Renal cortical epithelial cell (primary cell): ENCODE data around the gene KCNJ15. TPM values are rescaled to one million over a fixed set of nuclear protein-coding genes. Genes with fewer than 3 reads are reported as not detected.
"Not testable (repeated sequence)": the region's sequence is repeated elsewhere in the genome, so short reads cannot be mapped to it uniquely, and the experiment has no call there.

ENCODE experiments used
- DNase-seq: peaks from one replicate; pipeline ENCODE4 v3.0.0-alpha.2; 2011; ENCODE audit warnings: low read depth
- total RNA-seq: library from RNA; depleted of rRNA; stranded (reverse); fragments of >200 nt; gene quantifications from 2 replicates; pipeline ENCODE4 v1.2.3, GENCODE V29; 2014

Gene KCNJ15
- total RNA-seq, 1 donor from 2014 or later = 319 TPM

GRCh38 chr21:38244885-38245869, 11.6 kb upstream of the KCNJ15 start:
- peak; percentile 95 for DNase-seq

- DNase-seq = no peak
Observed at GRCh38 chr21:38246511-38246910, 10.3 kb upstream of the KCNJ15 start.

DNA sequence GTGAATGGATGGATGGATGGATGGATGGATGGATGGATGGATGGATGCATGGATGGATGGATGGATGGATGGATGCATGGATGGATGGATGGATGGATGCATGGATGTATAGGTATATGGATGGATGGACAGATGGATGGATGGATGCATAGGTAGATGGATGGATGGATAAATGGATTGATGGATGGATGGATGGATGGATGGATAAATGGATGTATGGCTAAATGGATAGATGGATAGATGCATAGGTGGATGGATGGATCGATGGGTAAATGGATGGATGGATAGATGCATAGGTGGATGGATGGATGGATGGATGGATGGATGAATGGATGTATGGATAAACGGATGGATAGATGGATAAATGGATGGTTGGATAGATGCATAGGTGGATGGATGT, 9.7 kb upstream of the KCNJ15 start:
- not testable (repeated sequence) for DNase-seq

DNA sequence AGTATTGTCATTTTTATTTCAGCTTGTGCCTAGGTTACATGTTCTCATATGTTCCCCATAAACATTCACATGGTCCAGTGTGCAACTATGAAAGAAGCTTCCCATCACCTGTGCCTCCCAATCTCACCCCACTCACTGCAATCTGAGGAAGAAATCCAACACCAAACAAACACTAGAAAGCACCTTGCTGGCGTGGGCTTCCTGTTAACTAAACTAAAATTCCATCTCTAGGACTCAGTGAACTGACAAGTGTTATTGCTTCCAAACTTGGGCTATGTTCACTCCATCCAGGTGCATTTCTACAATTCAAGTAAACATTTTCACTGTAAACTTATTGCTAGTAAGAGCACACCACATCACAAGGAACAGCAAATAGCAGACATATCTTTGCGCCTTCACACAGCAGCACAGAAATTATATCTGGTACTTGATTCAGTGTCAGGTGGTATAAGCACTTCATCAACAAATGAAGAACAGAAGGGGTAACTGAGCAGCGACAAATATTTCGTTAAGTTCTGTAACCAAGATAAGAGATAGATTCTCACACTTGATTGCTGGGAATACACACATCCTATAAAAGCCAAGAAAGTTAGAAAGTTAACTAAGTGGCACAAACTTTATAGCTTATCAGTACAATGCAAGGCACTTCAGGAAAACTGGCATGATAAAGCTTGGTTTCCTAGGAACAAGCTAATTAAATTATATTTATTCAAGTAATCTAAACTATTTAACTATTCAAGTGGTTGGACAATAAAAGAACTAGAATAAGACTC, 8.9 kb upstream of the KCNJ15 start:
- DNase-seq = no peak

DNA sequence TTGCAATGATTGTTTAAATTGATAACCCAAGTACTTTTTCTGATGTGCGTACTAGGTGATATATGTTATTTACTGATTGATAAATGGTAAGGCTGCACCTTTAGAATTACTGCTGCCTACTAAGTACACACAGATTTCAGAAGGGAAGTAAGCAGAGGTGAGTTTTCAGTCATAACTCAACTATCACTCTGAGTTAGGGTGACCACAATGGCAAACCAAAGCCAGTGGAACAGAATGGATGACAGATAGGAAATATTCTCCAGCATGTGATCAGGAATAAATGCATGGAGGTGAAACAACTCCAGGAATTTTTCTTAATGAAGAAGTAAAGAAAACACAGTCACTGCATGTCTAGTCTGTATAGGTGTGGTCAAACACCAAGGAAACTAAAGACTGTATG, 7.5 kb upstream of the KCNJ15 start:
- no peak for DNase-seq

DNA sequence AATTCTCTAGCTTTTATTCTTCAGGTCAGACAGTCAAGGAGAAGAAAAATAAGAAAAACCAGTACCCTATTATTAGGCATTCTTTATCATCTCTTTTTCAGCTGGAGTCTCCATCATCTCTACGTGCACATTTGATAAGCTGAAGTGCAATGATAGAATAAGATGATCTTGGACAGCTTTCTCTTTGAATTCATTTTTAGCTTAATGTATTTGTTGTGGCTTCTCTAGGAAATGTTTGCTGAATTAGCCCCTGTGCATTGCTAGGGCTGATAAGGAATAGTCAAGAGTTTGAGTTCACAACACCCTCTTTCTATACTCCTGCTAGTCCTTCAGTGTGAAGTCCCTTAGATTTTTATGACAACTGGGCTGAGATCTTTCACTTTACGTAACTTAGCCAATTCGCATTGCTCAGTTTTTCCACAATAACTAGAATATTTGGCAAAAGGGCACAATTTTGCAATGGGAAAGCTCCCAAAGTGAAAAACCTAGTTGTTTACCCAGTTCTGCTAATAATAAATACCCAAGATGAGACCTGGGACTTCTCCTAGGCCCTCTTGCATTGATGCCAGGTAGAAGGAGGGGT, 7.0 kb upstream of the KCNJ15 start:
- DNase-seq = no peak

GRCh38 chr21:38250991-38251418, 5.8 kb upstream of the KCNJ15 start:
- DNase-seq = no peak

DNA sequence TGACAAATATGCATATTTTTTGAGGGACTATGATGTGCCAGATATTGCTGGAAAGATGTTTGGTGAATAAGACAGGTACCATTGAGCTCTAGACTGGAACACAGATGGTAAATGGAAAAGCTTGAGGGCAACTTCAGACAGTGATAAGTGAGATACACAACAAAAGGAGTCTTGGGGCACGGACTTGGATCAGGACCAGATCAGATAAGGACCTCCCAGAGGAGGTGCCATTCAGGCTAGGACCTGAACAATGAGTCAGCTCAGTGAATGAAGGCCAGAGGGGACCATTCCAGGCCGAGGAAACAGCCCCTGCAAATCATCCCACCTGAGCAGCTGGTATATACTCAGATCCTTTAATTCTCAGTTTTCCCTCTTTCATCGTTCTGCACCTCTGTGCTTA, 1.8 kb upstream of the KCNJ15 start:
- DNase-seq = no peak

DNA sequence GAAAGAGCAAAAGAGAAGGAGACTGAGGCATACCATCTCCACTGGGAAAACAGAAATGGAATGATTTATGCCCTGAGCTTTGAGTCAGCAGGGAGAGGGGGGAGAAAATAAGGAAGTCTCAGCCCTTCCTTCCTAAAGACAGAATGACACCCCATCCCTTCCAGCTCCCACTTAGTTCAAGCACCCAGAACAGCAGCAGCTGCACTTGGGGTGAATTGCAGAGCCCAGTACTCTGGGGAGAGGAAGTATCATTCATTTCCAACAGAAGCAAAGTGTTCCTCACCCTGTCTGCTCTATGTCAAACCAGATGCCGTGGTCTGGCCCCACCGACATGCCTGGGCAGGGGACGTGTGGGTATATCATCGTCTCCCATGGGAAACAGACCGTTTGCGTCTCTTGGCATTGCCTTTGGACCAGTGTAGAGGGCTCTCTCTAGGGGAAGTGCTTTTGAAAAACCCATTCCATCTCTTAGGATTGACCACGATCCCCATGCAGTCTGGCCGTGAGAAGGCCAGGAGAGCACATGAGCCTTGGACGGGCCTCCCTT, 1.1 kb upstream of the KCNJ15 start:
- no peak for DNase-seq

DNA sequence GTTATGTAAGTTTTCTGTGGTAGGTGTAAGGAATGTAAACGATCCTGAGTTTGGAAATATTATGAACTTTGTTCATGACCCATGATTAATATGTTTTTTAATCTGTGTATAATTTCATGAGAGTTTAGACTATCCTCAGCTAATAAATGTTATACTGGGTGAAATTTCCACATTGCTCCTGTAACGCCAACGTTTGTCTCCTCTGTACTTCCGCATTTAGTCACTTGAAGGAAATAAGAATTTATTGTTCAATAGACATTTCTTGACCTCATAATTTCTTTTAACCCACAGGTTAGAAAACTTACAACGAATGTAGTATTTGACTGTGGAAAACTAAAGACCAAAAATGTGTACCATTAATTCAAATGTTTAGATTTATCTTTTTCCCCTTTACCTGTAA, 876 bp downstream of the KCNJ15 start:
- DNase-seq = no peak

GRCh38 chr21:38258521-38259485, 2.0 kb downstream of the KCNJ15 start:
- peak; percentile 74 for DNase-seq

DNA sequence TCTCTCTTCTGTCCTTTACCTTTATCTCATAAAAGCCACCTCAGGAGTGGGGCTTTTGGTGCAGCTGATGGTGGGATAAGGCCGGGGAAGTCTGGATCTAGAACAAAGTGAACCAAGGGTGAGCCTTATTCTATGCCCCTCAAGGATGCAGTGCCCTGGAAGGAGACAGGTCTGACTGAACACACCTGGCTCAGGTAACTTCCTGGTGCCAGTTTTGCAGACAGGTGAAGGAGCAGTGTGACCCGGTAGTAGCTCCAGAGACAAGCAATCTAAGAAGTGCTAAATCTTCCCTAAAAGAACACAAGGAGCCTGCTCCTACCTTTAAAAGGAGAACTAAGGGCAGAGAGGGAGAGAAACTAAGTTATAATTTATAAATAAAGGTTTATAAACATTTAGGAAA, 2.9 kb downstream of the KCNJ15 start:
- DNase-seq = no peak

DNA sequence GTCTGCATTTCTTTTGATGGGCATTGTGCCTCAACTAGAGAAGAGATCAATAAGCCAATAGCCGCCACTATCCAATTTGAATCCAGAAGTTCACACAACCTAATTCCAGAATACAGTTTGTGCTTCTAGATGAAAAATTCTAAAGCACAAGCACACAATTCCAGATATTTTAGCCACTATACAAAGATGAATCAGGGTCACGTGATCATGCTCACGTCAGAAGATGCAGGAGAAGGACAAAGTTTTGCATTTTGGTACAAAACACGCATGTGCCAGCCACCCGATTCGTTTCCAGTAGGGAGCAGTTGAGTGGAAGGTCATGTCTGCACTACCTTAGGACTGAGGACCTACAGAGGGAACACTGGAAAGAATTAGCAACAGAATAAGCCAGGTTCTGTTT, 3.6 kb downstream of the KCNJ15 start:
- no peak for DNase-seq

GRCh38 chr21:38261851-38262250, 5.1 kb downstream of the KCNJ15 start:
- DNase-seq = no peak

- peak; percentile 87 for DNase-seq
Observed at GRCh38 chr21:38263493-38263892, 6.7 kb downstream of the KCNJ15 start.

DNA sequence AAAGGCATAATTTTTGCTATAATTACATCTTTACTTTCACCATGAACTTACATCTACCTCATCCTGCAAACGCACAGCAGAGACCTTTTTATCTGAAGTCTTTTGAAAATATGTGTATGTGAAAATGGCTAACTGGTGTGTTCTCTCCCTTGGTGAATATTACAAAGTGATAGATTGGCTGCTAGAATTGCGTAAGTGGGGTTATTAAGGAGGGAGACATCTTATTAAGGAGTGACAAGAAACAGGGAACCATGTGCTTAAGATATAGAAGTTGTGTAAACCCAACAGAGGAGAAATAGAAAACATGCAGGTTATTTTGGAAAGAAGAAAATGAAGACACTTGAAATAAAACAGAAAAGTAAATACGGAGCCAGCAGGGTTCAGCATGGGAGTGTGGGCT, 7.8 kb downstream of the KCNJ15 start:
- DNase-seq = no peak

DNA sequence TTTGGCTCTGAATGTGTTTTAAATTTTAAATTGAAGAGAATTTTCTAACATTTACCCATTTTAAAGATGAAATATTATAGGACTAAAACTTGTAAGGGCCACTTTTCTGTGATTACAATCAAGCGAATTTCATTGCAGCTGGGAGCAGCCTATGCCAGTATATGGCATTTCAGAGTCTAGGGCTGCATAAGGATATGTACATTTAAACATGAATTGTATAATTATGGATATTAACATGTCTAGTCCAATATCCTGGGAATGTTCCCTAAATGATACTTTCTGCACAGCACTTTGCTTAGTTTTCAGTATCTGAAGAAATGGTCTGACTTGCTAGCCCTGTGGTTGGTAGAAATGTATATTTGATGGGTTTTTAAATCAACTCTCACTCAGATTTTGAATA, 8.4 kb downstream of the KCNJ15 start:
- DNase-seq = no peak

DNA sequence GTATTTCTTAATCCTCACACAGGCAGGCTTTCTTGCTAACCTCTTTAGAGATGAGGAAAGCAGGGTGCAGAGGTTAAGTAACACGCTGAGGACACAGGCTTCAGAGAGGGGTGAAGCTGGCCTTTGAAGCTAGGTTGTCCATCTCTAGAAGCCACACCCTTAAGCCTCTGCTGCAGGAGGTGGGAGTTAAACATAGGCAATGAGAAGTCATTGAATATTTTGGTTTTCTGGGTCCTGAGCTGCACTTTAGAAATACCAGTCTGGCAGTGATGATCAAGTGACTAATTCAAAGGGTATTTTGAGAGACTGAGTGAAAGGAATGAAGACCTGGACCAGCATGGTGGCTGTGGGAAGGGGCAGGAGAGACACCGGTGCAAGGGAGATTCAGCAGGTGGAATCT, 9.9 kb downstream of the KCNJ15 start:
- peak; percentile 77 for DNase-seq

DNA sequence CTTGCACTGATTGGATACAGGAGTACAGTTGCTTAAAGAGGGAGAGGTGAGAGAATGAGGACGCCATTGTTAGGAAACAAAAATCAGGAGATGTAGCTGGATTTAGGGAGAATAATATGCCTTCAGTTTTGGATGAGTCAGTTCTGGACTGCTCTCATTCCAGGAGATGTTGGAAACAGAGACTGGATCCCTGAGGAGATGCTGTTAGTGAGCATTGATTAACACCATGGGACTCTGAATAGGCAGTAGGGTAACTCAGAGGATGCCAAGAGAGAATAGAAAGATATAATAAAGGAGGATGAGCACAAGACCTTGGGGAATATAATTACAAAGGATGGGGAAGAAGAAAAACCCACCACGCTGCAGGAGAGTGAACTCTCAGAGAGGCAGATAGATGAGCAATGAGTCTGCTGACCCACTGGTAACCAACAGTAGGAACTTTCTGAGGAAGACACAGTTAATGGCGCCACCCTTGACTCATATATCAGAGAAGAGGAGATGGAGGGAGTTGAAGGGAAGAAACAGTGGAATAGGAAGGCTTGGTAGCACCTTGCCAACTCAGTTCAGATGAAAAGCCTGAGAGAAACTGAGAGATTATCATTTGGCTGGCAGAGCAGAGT, 10.5 kb downstream of the KCNJ15 start:
- DNase-seq = no peak
